H1 (cell line): ENCODE results near the gene NABP1. TPM values are rescaled to one million over a fixed set of nuclear protein-coding genes. Genes with fewer than 3 reads are reported as not detected.

Source experiments
- GABPA ChIP-seq: IDR thresholded peaks from 2 replicates; pipeline ENCODE4 v1.6.1; 2011; ENCODE audit warnings: mild to moderate bottlenecking, low read length, moderate library complexity, borderline replicate concordance; ENCODE audit not compliant: insufficient read depth
- MAX ChIP-seq: IDR thresholded peaks from 2 replicates; pipeline ENCODE4 v1.6.1; 2012; ENCODE audit warnings: inconsistent platforms
- RAD21 ChIP-seq, 2 experiments: IDR thresholded peaks in 1 of 2; conservative IDR thresholded peaks in 1 of 2; 2 replicates each; pipeline ENCODE4 v1.6.1; 2011; ENCODE audit warnings: low read depth in 2 of 2, low read length in 2 of 2, improper control_type of control experiment in 1 of 2, inconsistent platforms in 1 of 2, mild to moderate bottlenecking in 1 of 2, moderate library complexity in 1 of 2
- SP4 ChIP-seq: IDR thresholded peaks from 2 replicates; pipeline ENCODE4 v1.6.1; 2012; ENCODE audit warnings: low read length, inconsistent platforms
- polyA plus RNA-seq, 7 experiments: library from polyadenylated mRNA; depleted of rRNA in 3 of 7; stranded (reverse) in 5 of 7; unstranded in 2 of 7; fragments of >200 nt in 5 of 7; fragments of 200-250 nt in 2 of 7; gene quantifications; 1 replicate in 5 of 7; 2 replicates in 1 of 7; 4 replicates in 1 of 7; pipeline versions ENCODE4 v1.2.1 to v1.2.3, GENCODE V29; 2011 to 2013; ENCODE audit warnings: missing spikeins in 2 of 7, mixed read lengths in 2 of 7
- total RNA-seq: library from RNA; stranded (reverse); fragmentation: NEBNext Ultra II Directional; extraction: Animal tissue kit (Norgen Biotek cat#: 25700); gene quantifications from 2 replicates; pipeline ENCODE4 v1.2.1, GENCODE V29; 2021
- TF ChIP-seq, protein P1 (sequence below), 3 experiments: IDR thresholded peaks; 1 replicate in 2 of 3; 2 replicates in 1 of 3; pipeline versions ENCODE4 v1.5.1 to v1.6.1; 2011; ENCODE audit warnings: low read length in 3 of 3, mild to moderate bottlenecking in 3 of 3, inconsistent platforms in 2 of 3, low read depth in 1 of 3, moderate library complexity in 1 of 3; ENCODE audit not compliant: insufficient read depth in 1 of 3; ENCODE audit errors: control extremely low read depth in 1 of 3

The NABP1 gene
- total and polyA plus RNA-seq, 2 of the 8 experiments (the other 6 are each of a cell fraction or from before 2014, with no cell fraction given) = 0.63 to 4.8 TPM

- TF ChIP-seq, protein P1, sequence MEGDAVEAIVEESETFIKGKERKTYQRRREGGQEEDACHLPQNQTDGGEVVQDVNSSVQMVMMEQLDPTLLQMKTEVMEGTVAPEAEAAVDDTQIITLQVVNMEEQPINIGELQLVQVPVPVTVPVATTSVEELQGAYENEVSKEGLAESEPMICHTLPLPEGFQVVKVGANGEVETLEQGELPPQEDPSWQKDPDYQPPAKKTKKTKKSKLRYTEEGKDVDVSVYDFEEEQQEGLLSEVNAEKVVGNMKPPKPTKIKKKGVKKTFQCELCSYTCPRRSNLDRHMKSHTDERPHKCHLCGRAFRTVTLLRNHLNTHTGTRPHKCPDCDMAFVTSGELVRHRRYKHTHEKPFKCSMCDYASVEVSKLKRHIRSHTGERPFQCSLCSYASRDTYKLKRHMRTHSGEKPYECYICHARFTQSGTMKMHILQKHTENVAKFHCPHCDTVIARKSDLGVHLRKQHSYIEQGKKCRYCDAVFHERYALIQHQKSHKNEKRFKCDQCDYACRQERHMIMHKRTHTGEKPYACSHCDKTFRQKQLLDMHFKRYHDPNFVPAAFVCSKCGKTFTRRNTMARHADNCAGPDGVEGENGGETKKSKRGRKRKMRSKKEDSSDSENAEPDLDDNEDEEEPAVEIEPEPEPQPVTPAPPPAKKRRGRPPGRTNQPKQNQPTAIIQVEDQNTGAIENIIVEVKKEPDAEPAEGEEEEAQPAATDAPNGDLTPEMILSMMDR (IDR thresholded peaks at IDR 0.05; ENCODE audit: control extremely low read depth in 1 of 3, insufficient read depth in 1 of 3, low read depth in 1 of 3, low read length in 3 of 3) = no peak
- no peak for TF ChIP-seq SP4
- no peak for TF ChIP-seq MAX
- no peak for TF ChIP-seq GABPA
- TF ChIP-seq RAD21 (IDR thresholded peaks at IDR 0.05 in 1 of 2, conservative IDR thresholded peaks at IDR 0.05 in 1 of 2; ENCODE audit: low read depth in 2 of 2, low read length in 2 of 2) = no peak
These were observed 8.8 kb downstream of the NABP1 start (continued) for GRCh38 chr2:191686729-191687128.
